GM19452 (cell line): ENCODE data around the gene ADCY3.
"Not testable (repeated sequence)": the region's sequence is repeated elsewhere in the genome, so short reads cannot be mapped to it uniquely, and the experiment has no call there.

Experiments used
- ATAC-seq: cut with Tn5 transposase; IDR thresholded peaks from one replicate; pipeline ENCODE4 v1.9.1; 2021; ENCODE audit not compliant: unreplicated experiment

The ADCY3 gene

GRCh38 chr2:24852026-24852425 is 68.0 kb downstream of the ADCY3 start:
- no peak for ATAC-seq

- no peak for ATAC-seq
Measured at GRCh38 chr2:24850944-24851343, 69.1 kb downstream of the ADCY3 start.

GRCh38 chr2:24845691-24846090 is 74.3 kb downstream of the ADCY3 start:
- ATAC-seq = no peak

GRCh38 chr2:24844023-24844685 is 75.9 kb downstream of the ADCY3 start:
- no peak for ATAC-seq

- ATAC-seq = no peak
Measured at GRCh38 chr2:24843330-24843860, 76.6 kb downstream of the ADCY3 start.

- no peak for ATAC-seq
Measured at GRCh38 chr2:24842081-24843050, 77.7 kb downstream of the ADCY3 start.

GRCh38 chr2:24840962-24841945 is 78.8 kb downstream of the ADCY3 start:
- ATAC-seq = no peak

GRCh38 chr2:24840164-24840869 is 79.7 kb downstream of the ADCY3 start:
- ATAC-seq = no peak

- ATAC-seq = no peak
Measured at GRCh38 chr2:24839729-24840128, 80.3 kb downstream of the ADCY3 start.

- no peak for ATAC-seq
Measured at GRCh38 chr2:24838541-24838940, 81.5 kb downstream of the ADCY3 start.

GRCh38 chr2:24837996-24838513 is 82.0 kb downstream of the ADCY3 start:
- ATAC-seq = no peak

- no peak for ATAC-seq
Measured at GRCh38 chr2:24836706-24837105, 83.3 kb downstream of the ADCY3 start.

GRCh38 chr2:24836206-24836605 is 83.8 kb downstream of the ADCY3 start:
- no peak for ATAC-seq

- not testable (repeated sequence) for ATAC-seq
Measured at GRCh38 chr2:24835411-24835810, 84.6 kb downstream of the ADCY3 start.

- ATAC-seq = no peak
Measured at GRCh38 chr2:24834733-24835395, 85.2 kb downstream of the ADCY3 start.

- no peak for ATAC-seq
Measured at GRCh38 chr2:24833821-24834732, 86.0 kb downstream of the ADCY3 start.

GRCh38 chr2:24832931-24833701 is 86.9 kb downstream of the ADCY3 start:
- no peak for ATAC-seq

GRCh38 chr2:24832521-24832920 is 87.5 kb downstream of the ADCY3 start:
- ATAC-seq = no peak
